Measurements from ENCODE around the gene TMEM63C.

GRCh38 chr14:77217551-77217950 lies 36.0 kb downstream of the TMEM63C start:
- TF ChIP-seq CTCF (IDR thresholded peaks at IDR 0.05; ENCODE audit: poor library complexity, severe bottlenecking) (no peak), MXI1 (conservative IDR thresholded peaks at IDR 0.05; ENCODE audit: poor library complexity, severe bottlenecking) (no peak), EP300 (conservative IDR thresholded peaks at IDR 0.05; ENCODE audit: poor library complexity, severe bottlenecking) (no peak), POLR2AphosphoS5 (IDR thresholded peaks at IDR 0.05) (no peak)

All from neural cell (in vitro differentiated cells).